Epithelial cell of esophagus (primary cell): ENCODE data around the gene HLA-DMA.

Experiments
- DNase-seq: peaks from one replicate; pipeline ENCODE4 v3.0.0; 2010; ENCODE audit warnings: low read depth
- H3K4me3 ChIP-seq: 2 replicates; pipeline ENCODE4 v1.5.1; 2011; ENCODE audit warnings: mild to moderate bottlenecking, low read length, control low read depth
- TF ChIP-seq, protein P1 (sequence below): IDR thresholded peaks from 2 replicates; pipeline ENCODE4 v1.5.1; 2011; ENCODE audit warnings: low read depth, mild to moderate bottlenecking, low read length, control low read depth, inconsistent platforms; ENCODE audit not compliant: insufficient read depth; ENCODE audit errors: missing control alignments

The HLA-DMA gene

DNA sequence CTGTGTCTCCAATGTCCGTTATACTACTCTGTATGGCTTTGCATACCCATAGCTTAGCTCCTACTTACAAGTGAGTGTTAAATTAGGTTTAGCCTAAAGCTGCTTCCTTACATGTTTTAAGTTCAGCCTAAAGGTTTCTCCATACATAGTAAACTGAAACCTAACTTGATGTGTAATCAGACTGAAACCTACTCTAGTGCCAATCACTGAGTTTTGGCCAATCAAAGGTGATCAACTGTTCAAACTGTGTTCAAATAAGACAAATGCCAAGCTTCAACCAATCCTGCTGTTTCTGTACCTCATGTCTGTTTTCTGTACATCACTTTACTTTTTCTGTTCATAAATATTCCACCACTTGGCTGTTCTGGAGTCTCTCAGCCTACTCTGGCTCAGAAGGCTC lies 36.5 kb upstream of the HLA-DMA start:
- TF ChIP-seq, protein P1, sequence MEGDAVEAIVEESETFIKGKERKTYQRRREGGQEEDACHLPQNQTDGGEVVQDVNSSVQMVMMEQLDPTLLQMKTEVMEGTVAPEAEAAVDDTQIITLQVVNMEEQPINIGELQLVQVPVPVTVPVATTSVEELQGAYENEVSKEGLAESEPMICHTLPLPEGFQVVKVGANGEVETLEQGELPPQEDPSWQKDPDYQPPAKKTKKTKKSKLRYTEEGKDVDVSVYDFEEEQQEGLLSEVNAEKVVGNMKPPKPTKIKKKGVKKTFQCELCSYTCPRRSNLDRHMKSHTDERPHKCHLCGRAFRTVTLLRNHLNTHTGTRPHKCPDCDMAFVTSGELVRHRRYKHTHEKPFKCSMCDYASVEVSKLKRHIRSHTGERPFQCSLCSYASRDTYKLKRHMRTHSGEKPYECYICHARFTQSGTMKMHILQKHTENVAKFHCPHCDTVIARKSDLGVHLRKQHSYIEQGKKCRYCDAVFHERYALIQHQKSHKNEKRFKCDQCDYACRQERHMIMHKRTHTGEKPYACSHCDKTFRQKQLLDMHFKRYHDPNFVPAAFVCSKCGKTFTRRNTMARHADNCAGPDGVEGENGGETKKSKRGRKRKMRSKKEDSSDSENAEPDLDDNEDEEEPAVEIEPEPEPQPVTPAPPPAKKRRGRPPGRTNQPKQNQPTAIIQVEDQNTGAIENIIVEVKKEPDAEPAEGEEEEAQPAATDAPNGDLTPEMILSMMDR, result no peak
- H3K4me3 ChIP-seq, result no peak overlapping the region
- DNase-seq, result no peak

DNA sequence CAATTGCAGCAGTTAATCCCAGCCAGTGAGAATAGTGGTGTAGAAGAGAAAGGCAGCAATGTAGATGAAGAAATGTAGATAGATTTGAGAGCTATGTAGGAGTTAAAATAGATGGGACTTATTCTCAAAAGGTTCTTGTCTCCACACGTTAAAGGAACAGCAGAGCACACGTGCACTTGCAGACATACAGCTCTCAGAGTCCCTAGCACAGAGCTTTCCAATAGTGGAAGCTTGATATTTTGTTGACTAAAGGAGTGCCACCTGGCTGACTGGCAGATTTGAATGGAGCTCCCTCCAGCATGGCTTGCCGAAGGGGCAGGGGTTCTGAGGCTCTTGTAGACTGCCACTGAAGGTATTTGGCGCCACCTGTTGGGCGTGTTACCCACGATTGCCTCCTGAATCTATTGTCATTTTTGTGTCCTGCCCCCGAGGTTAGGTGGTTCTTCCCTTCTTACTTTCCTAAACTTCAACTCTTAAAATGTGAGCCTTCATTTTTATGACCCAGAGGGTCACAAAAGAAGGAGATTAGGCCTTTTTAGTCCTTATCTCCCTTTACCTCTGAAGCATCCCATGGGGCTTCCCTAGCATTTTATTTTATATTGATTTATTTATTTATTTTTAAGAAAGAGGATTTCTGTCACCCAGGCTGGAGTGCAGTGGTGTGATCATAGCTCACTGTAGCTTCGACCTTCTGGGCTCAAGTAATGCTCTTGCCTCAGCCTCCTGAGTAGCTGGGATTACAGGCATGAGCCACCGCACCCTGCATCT lies 31.9 kb upstream of the HLA-DMA start:
- peak; percentile 87 for DNase-seq
- TF ChIP-seq, protein P1, result peak; percentile 86
- H3K4me3 ChIP-seq, result no peak overlapping the region

- H3K4me3 ChIP-seq, result no peak overlapping the region
- TF ChIP-seq, protein P1, result no peak
- no peak for DNase-seq
Observed at GRCh38 chr6:32983964-32984621, 31.2 kb upstream of the HLA-DMA start.

DNA sequence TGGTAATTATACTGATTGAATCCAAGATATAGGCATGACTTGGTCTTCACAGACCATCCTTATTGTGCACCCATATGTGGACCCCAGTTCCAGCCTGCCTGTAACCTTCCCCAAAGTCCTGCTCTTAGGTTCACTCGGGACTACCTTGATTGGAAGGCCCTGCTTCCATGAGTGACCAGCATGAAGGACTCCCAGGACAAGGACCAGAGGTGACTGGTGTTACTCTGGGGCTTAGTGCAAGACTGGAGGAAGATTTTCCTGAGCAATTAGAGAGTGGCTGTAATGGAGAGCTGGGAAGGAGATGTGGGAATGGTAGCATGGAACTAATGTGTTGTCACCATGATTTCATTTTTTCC lies 30.6 kb upstream of the HLA-DMA start:
- TF ChIP-seq, protein P1, result no peak
- no peak for DNase-seq
- H3K4me3 ChIP-seq, result no peak overlapping the region

DNA sequence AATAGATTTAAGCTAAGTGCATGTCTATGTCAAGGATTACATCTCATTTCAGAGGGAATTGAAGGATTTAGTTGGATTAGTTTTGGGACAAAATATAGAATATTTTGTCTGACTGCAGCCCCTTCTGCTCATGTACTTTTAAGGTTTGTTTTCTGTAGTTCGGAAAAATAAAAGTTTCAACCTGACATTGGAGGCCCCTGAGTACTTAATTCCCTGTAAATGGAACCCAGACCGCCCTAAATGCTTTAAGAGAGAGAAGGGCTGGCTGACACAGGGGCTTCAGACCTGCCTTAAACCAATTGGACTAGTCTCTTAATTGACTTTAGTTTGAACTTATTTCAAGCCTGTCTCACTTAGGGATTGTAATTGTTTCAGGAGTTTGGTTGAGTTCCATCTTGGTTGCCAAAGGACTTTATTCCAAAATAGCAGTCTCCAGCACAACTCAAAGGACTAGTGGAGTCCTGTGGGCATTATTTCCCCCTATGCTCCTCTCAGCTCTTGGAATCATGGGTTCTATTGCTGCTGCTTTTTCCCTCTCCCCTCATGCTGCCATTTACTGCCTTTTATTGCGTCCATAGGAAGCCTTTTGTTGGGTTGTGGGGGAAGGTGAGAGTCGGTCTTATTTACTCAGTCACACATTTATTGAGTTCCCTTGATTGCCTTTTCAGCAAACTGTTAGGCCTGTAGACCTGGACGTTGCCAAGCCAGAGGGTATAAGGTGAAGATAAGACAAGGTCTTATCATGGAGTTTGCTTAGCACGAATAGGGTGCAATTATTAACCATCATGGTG lies 30.0 kb upstream of the HLA-DMA start:
- no peak overlapping the region for H3K4me3 ChIP-seq
- DNase-seq, result no peak
- TF ChIP-seq, protein P1, result no peak

- H3K4me3 ChIP-seq, result no peak overlapping the region
- no peak for DNase-seq
- TF ChIP-seq, protein P1, result no peak
Observed at GRCh38 chr6:32982084-32982701, 29.3 kb upstream of the HLA-DMA start.
